ENCODE data around the gene FPGT.

DNA sequence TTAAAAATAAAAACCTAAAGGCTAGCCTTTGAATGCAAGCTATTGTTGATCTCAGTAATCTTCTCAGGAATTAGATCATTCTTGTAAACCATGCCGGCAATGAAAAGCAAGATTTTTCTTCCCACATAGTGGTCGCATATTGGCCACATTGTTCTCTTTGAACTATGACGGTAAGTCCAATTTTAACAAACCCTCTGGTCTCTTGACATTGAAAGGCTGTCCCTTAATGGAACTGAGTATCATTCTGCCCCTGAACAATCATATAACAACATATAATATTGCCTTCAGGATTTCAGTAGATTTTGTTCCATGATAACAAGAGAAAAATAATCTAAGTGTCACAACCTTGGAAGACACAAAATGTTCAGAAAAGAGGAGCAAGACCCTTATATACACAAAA is 38.4 kb downstream of the FPGT start:
- no peak for TF ChIP-seq POLR2AphosphoS5 (IDR thresholded peaks at IDR 0.05)
- TF ChIP-seq CTCF (IDR thresholded peaks at IDR 0.05; ENCODE audit: poor library complexity, severe bottlenecking), result no peak
- TF ChIP-seq RAD21 (conservative IDR thresholded peaks at IDR 0.05), result no peak
